ENCODE data around the gene CCDC191.

The CCDC191 gene

GRCh38 chr3:114080201-114080600 is 23.9 kb upstream of the CCDC191 start:
- TF ChIP-seq ZNF274 (IDR thresholded peaks at IDR 0.05; ENCODE audit: low read depth, low read length) = no peak
- TF ChIP-seq YY1 (IDR thresholded peaks at IDR 0.05; ENCODE audit: insufficient read depth, insufficient read length) = no peak
- peaks cover 91% of the 10 kb centered on the region for H3K36me3 ChIP-seq (ENCODE audit: insufficient read depth, insufficient read length, low read length)
- DNase-seq (ENCODE audit: low read depth, low spot score) = no peak
- H3K4me3 ChIP-seq (ENCODE audit: insufficient read length, low read depth) = no peak overlapping the region
- no peaks in the 10 kb centered on the region for H3K4me1 ChIP-seq (ENCODE audit: insufficient read depth, insufficient read length)
- H3K9ac ChIP-seq (ENCODE audit: insufficient read length, low read depth) = no peak overlapping the region
- no peaks in the 10 kb centered on the region for H3K27me3 ChIP-seq (ENCODE audit: insufficient read depth, insufficient read length)
- no peaks in the 10 kb centered on the region for H3K9me3 ChIP-seq (ENCODE audit: insufficient read depth, low read length)

GRCh38 chr3:114079761-114080160 is 23.4 kb upstream of the CCDC191 start:
- H3K36me3 ChIP-seq (ENCODE audit: insufficient read depth, insufficient read length, low read length) = peaks cover 92% of the 10 kb centered on the region
- H3K27me3 ChIP-seq (ENCODE audit: insufficient read depth, insufficient read length) = no peaks in the 10 kb centered on the region
- no peak for DNase-seq (ENCODE audit: low read depth, low spot score)
- no peaks in the 10 kb centered on the region for H3K9me3 ChIP-seq (ENCODE audit: insufficient read depth, low read length)
- H3K4me1 ChIP-seq (ENCODE audit: insufficient read depth, insufficient read length) = no peaks in the 10 kb centered on the region
- TF ChIP-seq YY1 (IDR thresholded peaks at IDR 0.05; ENCODE audit: insufficient read depth, insufficient read length) (no peak), ZNF274 (IDR thresholded peaks at IDR 0.05; ENCODE audit: low read depth, low read length) (no peak), SUZ12 (IDR thresholded peaks at IDR 0.05; ENCODE audit: extremely low read depth, insufficient read depth, insufficient read length) (no peak)
- no peak overlapping the region for H3K9ac ChIP-seq (ENCODE audit: insufficient read length, low read depth)
- no peak overlapping the region for H3K4me3 ChIP-seq (ENCODE audit: insufficient read length, low read depth)

GRCh38 chr3:114078126-114078525 is 21.8 kb upstream of the CCDC191 start:
- Histone ChIP-seq H3K36me3 (ENCODE audit: insufficient read depth, insufficient read length, low read length) (peaks cover 97% of the 10 kb centered on the region), H3K4me1 (ENCODE audit: insufficient read depth, insufficient read length) (no peaks in the 10 kb centered on the region), H3K27me3 (ENCODE audit: insufficient read depth, insufficient read length) (no peaks in the 10 kb centered on the region), H3K9ac (ENCODE audit: insufficient read length, low read depth) (no peak overlapping the region), H3K4me3 (ENCODE audit: insufficient read length, low read depth) (no peak overlapping the region), H3K9me3 (ENCODE audit: insufficient read depth, low read length) (no peaks in the 10 kb centered on the region)
- DNase-seq (ENCODE audit: low read depth, low spot score) = no peak
- TF ChIP-seq SUZ12 (IDR thresholded peaks at IDR 0.05; ENCODE audit: extremely low read depth, insufficient read depth, insufficient read length) (no peak), YY1 (IDR thresholded peaks at IDR 0.05; ENCODE audit: insufficient read depth, insufficient read length) (no peak), ZNF274 (IDR thresholded peaks at IDR 0.05; ENCODE audit: low read depth, low read length) (no peak)

- peaks cover 97% of the 10 kb centered on the region for H3K36me3 ChIP-seq (ENCODE audit: insufficient read depth, insufficient read length, low read length)
- TF ChIP-seq SUZ12 (IDR thresholded peaks at IDR 0.05; ENCODE audit: extremely low read depth, insufficient read depth, insufficient read length) = no peak
- no peak for TF ChIP-seq YY1 (IDR thresholded peaks at IDR 0.05; ENCODE audit: insufficient read depth, insufficient read length)
- TF ChIP-seq ZNF274 (IDR thresholded peaks at IDR 0.05; ENCODE audit: low read depth, low read length) = no peak
These were observed 20.4 kb upstream of the CCDC191 start for GRCh38 chr3:114076711-114077110.

GRCh38 chr3:114071786-114072185 is 15.5 kb upstream of the CCDC191 start:
- Histone ChIP-seq H3K9me3 (ENCODE audit: insufficient read depth, low read length) (no peaks in the 10 kb centered on the region), H3K4me3 (ENCODE audit: insufficient read length, low read depth) (no peak overlapping the region), H3K36me3 (ENCODE audit: insufficient read depth, insufficient read length, low read length) (peaks cover 96% of the 10 kb centered on the region), H3K9ac (ENCODE audit: insufficient read length, low read depth) (no peak overlapping the region), H3K27me3 (ENCODE audit: insufficient read depth, insufficient read length) (no peaks in the 10 kb centered on the region), H3K4me1 (ENCODE audit: insufficient read depth, insufficient read length) (no peaks in the 10 kb centered on the region)
- TF ChIP-seq YY1 (IDR thresholded peaks at IDR 0.05; ENCODE audit: insufficient read depth, insufficient read length) = no peak
- TF ChIP-seq ZNF274 (IDR thresholded peaks at IDR 0.05; ENCODE audit: low read depth, low read length) = no peak
- no peak for TF ChIP-seq SUZ12 (IDR thresholded peaks at IDR 0.05; ENCODE audit: extremely low read depth, insufficient read depth, insufficient read length)
- no peak for DNase-seq (ENCODE audit: low read depth, low spot score)

More at GRCh38 chr3:114076711-114077110, 20.4 kb upstream of the CCDC191 start:
- no peaks in the 10 kb centered on the region for H3K4me1 ChIP-seq (ENCODE audit: insufficient read depth, insufficient read length)
- H3K27me3 ChIP-seq (ENCODE audit: insufficient read depth, insufficient read length) = no peaks in the 10 kb centered on the region
- DNase-seq (ENCODE audit: low read depth, low spot score) = no peak
- no peak overlapping the region for H3K4me3 ChIP-seq (ENCODE audit: insufficient read length, low read depth)
- no peak overlapping the region for H3K9ac ChIP-seq (ENCODE audit: insufficient read length, low read depth)
- no peaks in the 10 kb centered on the region for H3K9me3 ChIP-seq (ENCODE audit: insufficient read depth, low read length)

GRCh38 chr3:114068336-114068735 is 12.0 kb upstream of the CCDC191 start:
- TF ChIP-seq ZNF274 (IDR thresholded peaks at IDR 0.05; ENCODE audit: low read depth, low read length) (no peak), SUZ12 (IDR thresholded peaks at IDR 0.05; ENCODE audit: extremely low read depth, insufficient read depth, insufficient read length) (no peak), YY1 (IDR thresholded peaks at IDR 0.05; ENCODE audit: insufficient read depth, insufficient read length) (no peak)
- peaks cover 92% of the 10 kb centered on the region for H3K36me3 ChIP-seq (ENCODE audit: insufficient read depth, insufficient read length, low read length)

GRCh38 chr3:114067804-114068203 is 11.5 kb upstream of the CCDC191 start:
- Histone ChIP-seq H3K36me3 (ENCODE audit: insufficient read depth, insufficient read length, low read length) (peaks cover 90% of the 10 kb centered on the region), H3K9ac (ENCODE audit: insufficient read length, low read depth) (no peak overlapping the region), H3K4me1 (ENCODE audit: insufficient read depth, insufficient read length) (no peaks in the 10 kb centered on the region), H3K9me3 (ENCODE audit: insufficient read depth, low read length) (no peaks in the 10 kb centered on the region), H3K27me3 (ENCODE audit: insufficient read depth, insufficient read length) (no peaks in the 10 kb centered on the region), H3K4me3 (ENCODE audit: insufficient read length, low read depth) (no peak overlapping the region)
- no peak for DNase-seq (ENCODE audit: low read depth, low spot score)
- no peak for TF ChIP-seq YY1 (IDR thresholded peaks at IDR 0.05; ENCODE audit: insufficient read depth, insufficient read length)
- no peak for TF ChIP-seq SUZ12 (IDR thresholded peaks at IDR 0.05; ENCODE audit: extremely low read depth, insufficient read depth, insufficient read length)
- TF ChIP-seq ZNF274 (IDR thresholded peaks at IDR 0.05; ENCODE audit: low read depth, low read length) = no peak

More at GRCh38 chr3:114068336-114068735, 12.0 kb upstream of the CCDC191 start:
- DNase-seq (ENCODE audit: low read depth, low spot score) = no peak
- H3K4me1 ChIP-seq (ENCODE audit: insufficient read depth, insufficient read length) = no peaks in the 10 kb centered on the region
- no peaks in the 10 kb centered on the region for H3K27me3 ChIP-seq (ENCODE audit: insufficient read depth, insufficient read length)
- H3K9me3 ChIP-seq (ENCODE audit: insufficient read depth, low read length) = no peaks in the 10 kb centered on the region
- H3K4me3 ChIP-seq (ENCODE audit: insufficient read length, low read depth) = no peak overlapping the region
- H3K9ac ChIP-seq (ENCODE audit: insufficient read length, low read depth) = no peak overlapping the region

Data from NT2/D1 (cell line).